Neural progenitor cell (in vitro differentiated cells): ENCODE results near the gene ADGRF5.

Experiments used
- CTCF ChIP-seq: fragments of 200-600 bp; sonication (generic); IDR thresholded peaks from 2 replicates; pipeline ENCODE4 v1.5.1; 2017; ENCODE audit warnings: antibody characterized with exemption, mild to moderate bottlenecking
- EZH2phosphoT487 ChIP-seq: fragments of 200-600 bp; sonication (generic); IDR thresholded peaks from 2 replicates; pipeline ENCODE4 v1.6.1; 2017; ENCODE audit warnings: antibody characterized with exemption

GRCh38 chr6:46933751-46934150 lies 12.0 kb upstream of the ADGRF5 start:
- TF ChIP-seq EZH2phosphoT487 (no peak), CTCF (no peak)
